ENCODE results near the gene TBX6. TPM values are rescaled to one million over a fixed set of nuclear protein-coding genes. Genes with fewer than 3 reads are reported as not detected.

TBX6 gene
- total and polyA plus RNA-seq, 2 donors (not counting 3 experiments of a cell fraction or from before 2014, with no cell fraction given) = 0.40 to 0.60 TPM

GRCh38 chr16:30064729-30065101 lies 27.0 kb downstream of the TBX6 start:
- peak overlapping the region; percentile 63 for H3K9ac ChIP-seq (replicated peaks; ENCODE audit: extremely low read depth, insufficient read depth, low read length)
- ChIA-PET POLR2A (interaction anchor here (1.0 to 2.8 kb wide), 4 partner anchors 10 to 33 kb away, joined by 3 to 21 read pairs (median 11); partner anchors contain the start of gene PPP4C), CTCF (interaction anchor here (0.6 to 4.5 kb wide), 9 partner anchors 8 to 257 kb away, joined by 3 to 53 read pairs (median 4); partner anchors contain the start of genes PPP4C and TBX6)
- no peaks in the 10 kb centered on the region for H3K27me3 ChIP-seq (ENCODE audit: control insufficient read depth in 2 of 2, insufficient read depth in 2 of 2, low read length in 2 of 2)
- DNase-seq (ENCODE audit: low read depth, low spot score) = no peak
- H3K79me2 ChIP-seq (ENCODE audit: control insufficient read depth, insufficient read depth, low read length) = peaks cover 37% of the 10 kb centered on the region
- peak overlapping the region; percentile 59 for H3K4me2 ChIP-seq (ENCODE audit: insufficient read depth, low read length)
- no peak overlapping the region for H2AFZ ChIP-seq (ENCODE audit: low read depth, low read length)
- peak overlapping the region; percentile 71 for H3K27ac ChIP-seq (ENCODE audit: insufficient read depth, low read depth, low read length)
- peaks cover 29% of the 10 kb centered on the region for H3K4me1 ChIP-seq (ENCODE audit: control insufficient read depth, extremely low read depth, insufficient read depth, low read length)
- TSS peak; percentile 75 for BruUV-seq (replicated peaks)
- intact Hi-C loops (cut with micrococcal nuclease) = loop anchor here (1.0 to 2.0 kb wide), 5 partner anchors 9 to 594 kb away; partner anchors contain the start of genes FBRS and PPP4C
- no peaks in the 10 kb centered on the region for H4K20me1 ChIP-seq (replicated peaks; ENCODE audit: control insufficient read depth, extremely low read depth, insufficient read depth, low read length)
- H3K4me3 ChIP-seq (replicated peaks in 1 of 3; ENCODE audit: insufficient read depth in 1 of 3, low read depth in 1 of 3, low read length in 3 of 3) = peak overlapping the region in 2 of 3 experiments; percentile 20 to 49
- no peak for FAIRE-seq
- no peaks in the 10 kb centered on the region for H3K9me3 ChIP-seq (replicated peaks; ENCODE audit: control insufficient read depth, insufficient read depth, low read length)
- peaks cover 12 to 22% of the 10 kb centered on the region in 2 experiments for H3K36me3 ChIP-seq (ENCODE audit: control insufficient read depth in 2 of 2, extremely low read depth in 1 of 2, insufficient read depth in 2 of 2, low read length in 2 of 2)
- dilution Hi-C loops (cut with MboI; ENCODE audit: extremely low pct_ligation_motif_present, low sequenced_read_pairs) = no loop called here
- TF ChIP-seq JUN (IDR thresholded peaks at IDR 0.05; ENCODE audit: borderline replicate concordance, insufficient read depth, insufficient read length, low read depth) (no peak), EZH2 (IDR thresholded peaks at IDR 0.05; ENCODE audit: borderline replicate concordance, low read depth, low read length, severe bottlenecking) (no peak), POLR2A (IDR thresholded peaks at IDR 0.05; ENCODE audit: low read depth, low read length) (no peak), MYC (IDR thresholded peaks at IDR 0.05; ENCODE audit: low read depth, low read length) (no peak), MAX (IDR thresholded peaks at IDR 0.05; ENCODE audit: insufficient read depth, insufficient read length) (no peak), GATA2 (IDR thresholded peaks at IDR 0.05; ENCODE audit: insufficient read depth, insufficient read length, low read depth, low read length) (no peak), CTCF (IDR thresholded peaks at IDR 0.05; ENCODE audit: extremely low read depth in 1 of 2, insufficient read depth in 1 of 2, low read depth in 1 of 2, low read length in 2 of 2) (no peak), FOS (IDR thresholded peaks at IDR 0.05; ENCODE audit: borderline replicate concordance, insufficient read depth, low read length) (no peak), POLR2AphosphoS5 (IDR thresholded peaks at IDR 0.05; ENCODE audit: insufficient read depth, low read depth, low read length) (no peak)
- no peaks in the 10 kb centered on the region for H3K9me1 ChIP-seq (replicated peaks; ENCODE audit: control insufficient read depth, extremely low read depth, insufficient read depth, low read length)
